Measurements from ENCODE around the gene CH25H. TPM values are rescaled to one million over a fixed set of nuclear protein-coding genes. Genes with fewer than 3 reads are reported as not detected.

CH25H gene
- total and polyA plus RNA-seq, 2 donors from 2014 or later, result 1.2 to 3.2 TPM

GRCh38 chr10:89164920-89165319, 42.2 kb downstream of the CH25H start:
- Histone ChIP-seq H3K4me3 (ENCODE audit: low read length in 3 of 3) (no peak overlapping the region), H3K9me3 (ENCODE audit: control insufficient read depth in 2 of 3, insufficient read depth in 1 of 3, low read length in 3 of 3) (no peaks in the 10 kb centered on the region), H3K4me1 (ENCODE audit: control insufficient read depth in 2 of 3, insufficient read depth in 2 of 3, low read depth in 1 of 3, low read length in 3 of 3) (no peaks in the 10 kb centered on the region), H3K36me3 (ENCODE audit: control insufficient read depth in 2 of 3, insufficient read depth in 3 of 3, low read length in 3 of 3) (no peaks in the 10 kb centered on the region), H3K9ac (ENCODE audit: low read length in 3 of 3) (no peak overlapping the region), H3K27ac (ENCODE audit: low read depth in 2 of 2, low read length in 2 of 2) (no peak overlapping the region), H3K27me3 (ENCODE audit: control insufficient read depth, insufficient read depth, low read length) (no peaks in the 10 kb centered on the region)
- no peak for FAIRE-seq
- intact Hi-C loops (cut with DNase I), result no loop called here
- no peak for DNase-seq
- TF ChIP-seq CTCF (IDR thresholded peaks at IDR 0.05; ENCODE audit: borderline replicate concordance, extremely low read depth, insufficient read depth), result no peak

- no peaks in the 10 kb centered on the region for H3K9me3 ChIP-seq (ENCODE audit: control insufficient read depth in 2 of 3, insufficient read depth in 1 of 3, low read length in 3 of 3)
Observed at GRCh38 chr10:89164080-89164479, 43.0 kb downstream of the CH25H start.

GRCh38 chr10:89163265-89163995, 43.7 kb downstream of the CH25H start:
- Histone ChIP-seq H3K27ac (ENCODE audit: low read depth in 2 of 2, low read length in 2 of 2) (no peak overlapping the region), H3K27me3 (ENCODE audit: control insufficient read depth, insufficient read depth, low read length) (no peaks in the 10 kb centered on the region), H3K4me3 (ENCODE audit: low read length in 3 of 3) (peak overlapping the region in 1 of 3 donors; percentile 22), H3K36me3 (ENCODE audit: control insufficient read depth in 2 of 3, insufficient read depth in 3 of 3, low read length in 3 of 3) (no peaks in the 10 kb centered on the region), H3K9me3 (ENCODE audit: control insufficient read depth in 2 of 3, insufficient read depth in 1 of 3, low read length in 3 of 3) (no peaks in the 10 kb centered on the region), H3K4me1 (ENCODE audit: control insufficient read depth in 2 of 3, insufficient read depth in 2 of 3, low read depth in 1 of 3, low read length in 3 of 3) (no peaks in the 10 kb centered on the region), H3K9ac (ENCODE audit: low read length in 3 of 3) (no peak overlapping the region)
- DNase-seq (peak in 1 of 5 donors; percentile 53), FAIRE-seq (no peak)
- no peak for TF ChIP-seq CTCF (IDR thresholded peaks at IDR 0.05; ENCODE audit: borderline replicate concordance, extremely low read depth, insufficient read depth)
- intact Hi-C loops (cut with DNase I), result no loop called here

More at GRCh38 chr10:89164080-89164479, 43.0 kb downstream of the CH25H start:
- Histone ChIP-seq H3K36me3 (ENCODE audit: control insufficient read depth in 2 of 3, insufficient read depth in 3 of 3, low read length in 3 of 3) (no peaks in the 10 kb centered on the region), H3K9ac (ENCODE audit: low read length in 3 of 3) (no peak overlapping the region), H3K4me1 (ENCODE audit: control insufficient read depth in 2 of 3, insufficient read depth in 2 of 3, low read depth in 1 of 3, low read length in 3 of 3) (no peaks in the 10 kb centered on the region), H3K27ac (ENCODE audit: low read depth in 2 of 2, low read length in 2 of 2) (no peak overlapping the region), H3K4me3 (ENCODE audit: low read length in 3 of 3) (no peak overlapping the region), H3K27me3 (ENCODE audit: control insufficient read depth, insufficient read depth, low read length) (no peaks in the 10 kb centered on the region)
- no peak for FAIRE-seq
- no peak for DNase-seq
- no peak for TF ChIP-seq CTCF (IDR thresholded peaks at IDR 0.05; ENCODE audit: borderline replicate concordance, extremely low read depth, insufficient read depth)
- intact Hi-C loops (cut with DNase I), result no loop called here

Data from kidney (tissue), 14 donors.